Endothelial cell of hepatic sinusoid (primary cell): ENCODE measurements around the gene RASL10B.

Experiments
- in situ Hi-C: cut with HindIII; loops from 2 replicates; pipeline ENCODE4 v1.10.0; 2017; ENCODE audit warnings: low sequenced_read_pairs

RASL10B gene

DNA sequence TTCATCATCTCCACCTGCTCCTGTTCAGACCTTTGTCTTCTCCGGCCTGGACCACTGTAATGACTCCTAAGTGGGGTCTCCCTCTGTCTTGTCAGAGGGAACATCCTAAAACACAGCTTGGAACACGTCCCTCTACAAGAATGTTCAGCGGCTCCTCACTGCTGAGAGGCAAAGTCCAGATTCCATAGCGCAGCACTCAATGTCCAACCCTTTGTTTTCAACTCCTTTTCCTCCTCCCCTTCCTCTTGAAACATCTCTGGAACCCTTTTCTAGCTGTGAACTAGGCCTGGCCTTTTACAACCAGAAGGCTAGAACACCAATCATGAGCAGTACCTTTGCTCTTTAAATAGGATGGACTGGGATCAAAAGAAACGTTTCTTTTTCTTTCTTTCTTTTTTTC, 30.2 kb downstream of the RASL10B start:
- in situ Hi-C loops = no loop called here

DNA sequence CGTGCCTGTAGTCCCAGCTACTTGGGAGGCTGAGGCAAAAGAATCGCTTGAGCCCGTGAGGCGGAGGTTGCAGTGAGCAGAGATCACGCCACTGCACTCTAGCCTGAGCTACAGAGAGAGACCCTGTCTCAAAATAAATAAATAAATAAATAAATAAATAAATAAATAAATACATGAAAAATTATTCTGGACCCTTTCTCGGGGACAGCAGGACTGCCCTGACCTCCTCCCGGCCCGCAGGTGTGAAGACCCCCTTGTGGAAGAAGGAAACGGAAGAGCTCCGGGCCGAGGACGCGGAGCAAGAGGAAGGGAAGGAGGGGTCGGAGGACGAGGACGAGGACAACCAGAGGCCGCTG, 32.3 kb downstream of the RASL10B start:
- in situ Hi-C loops = no loop called here

- in situ Hi-C loops = no loop called here
These were observed 32.9 kb downstream of the RASL10B start for GRCh38 chr17:35764123-35764991.

GRCh38 chr17:35765086-35765710, 33.8 kb downstream of the RASL10B start:
- in situ Hi-C loops = no loop called here

DNA sequence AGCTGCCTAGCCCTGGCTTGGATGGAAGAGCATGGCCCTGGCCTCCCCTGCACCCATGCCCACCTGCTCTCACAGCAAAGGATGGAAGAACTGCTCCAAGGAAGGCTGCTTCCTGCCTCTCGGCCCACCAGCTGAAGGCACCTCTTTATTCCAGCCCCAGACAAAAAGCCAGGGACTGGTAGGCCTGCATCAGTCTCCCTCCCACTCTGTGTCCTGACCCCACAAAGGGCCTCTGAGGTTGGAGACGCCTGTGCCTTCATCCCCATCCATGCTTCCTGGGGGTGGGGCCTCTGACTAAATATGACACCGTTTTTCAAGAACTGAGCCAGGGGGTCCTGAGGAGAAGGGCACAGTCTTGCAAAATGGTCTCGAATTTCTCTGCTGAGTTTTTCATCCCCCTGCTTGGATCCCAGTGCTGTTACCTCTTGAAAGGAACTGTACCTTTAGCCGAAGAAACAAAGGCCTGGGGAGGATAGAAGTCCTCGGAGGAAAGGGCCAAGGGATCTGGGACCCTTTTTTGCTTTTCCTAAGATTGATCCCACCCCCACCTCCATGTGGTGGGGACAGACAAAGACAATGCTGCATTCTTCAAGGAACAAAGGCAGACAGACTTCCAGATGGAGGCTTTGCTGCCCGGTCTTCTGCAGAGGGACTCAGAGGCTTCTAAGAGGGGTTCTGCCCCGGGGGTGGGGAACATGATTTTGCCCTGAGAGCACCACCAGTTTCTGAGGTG, 34.5 kb downstream of the RASL10B start:
- in situ Hi-C loops = no loop called here

DNA sequence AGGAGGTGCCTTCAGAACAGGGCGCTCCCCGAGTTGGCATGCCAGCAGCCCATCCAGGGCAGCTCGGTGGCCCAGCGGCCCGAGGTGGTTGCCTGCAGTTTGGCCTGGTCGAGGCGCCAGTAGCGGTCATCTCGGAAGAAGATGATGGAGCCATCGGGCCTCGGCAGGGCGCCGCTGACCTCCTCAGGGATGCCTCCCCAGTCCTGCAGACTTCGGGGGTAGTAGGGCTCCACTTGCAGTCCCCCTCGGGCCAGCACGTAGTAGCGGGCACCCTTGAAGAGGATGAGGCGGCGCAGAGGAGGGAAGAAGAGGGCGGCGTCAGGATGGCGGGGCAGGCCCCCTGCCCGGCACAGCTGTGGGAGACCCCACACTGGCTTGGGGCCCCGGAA, 35.0 kb downstream of the RASL10B start:
- in situ Hi-C loops = no loop called here

GRCh38 chr17:35766903-35767510, 35.6 kb downstream of the RASL10B start:
- in situ Hi-C loops = no loop called here

- in situ Hi-C loops = no loop called here
These were observed 37.4 kb downstream of the RASL10B start for GRCh38 chr17:35768797-35769196.

GRCh38 chr17:35769895-35770486, 38.6 kb downstream of the RASL10B start:
- in situ Hi-C loops = no loop called here

DNA sequence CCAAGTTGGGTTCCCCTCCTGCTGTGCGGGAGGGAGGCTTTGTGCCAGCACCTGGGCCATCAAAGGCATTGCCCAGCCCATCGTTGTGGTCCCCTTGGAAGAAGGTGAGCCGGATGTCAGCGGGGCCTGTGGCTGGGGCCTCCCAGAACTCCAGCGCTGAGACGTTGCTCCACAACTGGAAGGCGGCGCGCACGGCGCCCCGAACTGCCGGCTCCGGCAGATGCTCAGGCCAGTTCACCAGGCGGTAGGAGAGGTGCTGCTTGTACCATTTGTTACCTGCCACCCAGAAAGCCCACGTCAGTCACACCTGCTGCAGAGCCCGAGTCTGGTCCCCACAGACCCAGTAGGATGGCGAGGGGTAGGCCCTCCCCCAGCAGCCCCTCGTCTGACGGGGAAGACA, 41.7 kb downstream of the RASL10B start:
- in situ Hi-C loops = no loop called here

GRCh38 chr17:35773679-35774425, 42.4 kb downstream of the RASL10B start:
- in situ Hi-C loops = no loop called here

DNA sequence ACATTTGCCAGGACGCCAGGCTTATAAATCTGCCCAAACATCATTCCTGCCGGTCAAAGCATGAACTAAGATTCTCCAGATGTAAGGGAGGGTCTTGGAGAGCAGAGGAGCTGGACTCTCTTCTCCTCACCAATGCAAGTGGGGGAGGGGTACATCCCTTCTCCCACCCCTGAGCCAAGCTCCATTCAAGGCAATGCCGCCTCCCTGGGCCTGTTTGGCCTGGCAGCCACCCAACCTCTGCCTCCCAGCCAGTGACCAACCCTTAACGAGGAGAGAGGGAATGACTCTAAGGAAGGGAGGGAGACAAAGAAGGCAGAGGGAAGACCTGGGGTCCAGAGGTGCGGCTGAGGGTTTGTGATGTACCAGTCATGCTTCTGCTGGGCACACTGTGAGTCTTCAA, 43.1 kb downstream of the RASL10B start:
- in situ Hi-C loops = no loop called here

DNA sequence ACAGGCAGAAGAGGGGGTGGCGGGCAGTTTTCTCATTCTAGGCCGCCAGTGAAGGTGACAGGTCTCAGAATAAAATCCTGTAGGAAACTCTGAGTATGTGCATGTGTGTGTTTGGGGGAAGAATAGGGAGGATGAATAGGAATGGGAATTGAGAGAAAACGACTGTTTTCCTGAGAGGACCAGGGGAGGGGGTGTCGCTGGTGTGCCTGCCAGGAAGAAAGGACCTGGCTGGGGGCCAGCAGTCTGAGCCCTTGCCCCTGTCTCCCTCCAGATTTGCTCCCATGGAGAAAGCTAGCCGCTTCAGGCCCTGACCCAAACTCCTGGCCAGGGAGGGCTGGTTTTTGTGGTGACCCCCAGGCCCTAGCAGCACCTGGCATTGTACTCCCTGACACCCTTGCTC, 43.6 kb downstream of the RASL10B start:
- in situ Hi-C loops = no loop called here

- in situ Hi-C loops = no loop called here
These were observed 44.1 kb downstream of the RASL10B start for GRCh38 chr17:35775583-35775982.

DNA sequence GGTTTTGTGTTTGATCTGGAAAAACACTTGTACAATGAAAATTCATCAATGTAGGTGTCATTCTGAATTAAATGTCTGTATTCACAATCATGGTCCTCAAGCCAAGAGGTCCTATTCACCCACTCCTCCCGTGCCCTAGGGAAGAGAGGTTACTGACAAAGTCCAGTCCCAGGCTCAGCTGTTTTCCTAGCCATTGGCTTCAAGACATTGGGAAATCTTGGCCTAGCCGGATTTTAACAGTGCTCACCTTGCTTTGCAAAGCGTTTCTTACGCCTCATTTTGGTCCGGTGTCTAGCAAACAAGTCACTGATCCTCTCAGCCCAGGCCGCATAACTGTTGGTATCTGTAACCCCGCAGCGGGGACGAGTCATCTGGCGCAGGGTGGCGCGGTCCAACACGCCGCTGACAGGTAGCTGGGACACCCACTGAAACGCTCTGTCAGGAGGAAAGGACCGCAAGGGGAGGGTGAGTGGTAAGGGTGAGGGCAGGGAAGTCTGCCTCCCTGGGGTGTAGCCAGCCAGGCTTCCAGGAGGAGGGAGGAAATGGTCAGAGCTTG, 47.3 kb downstream of the RASL10B start:
- in situ Hi-C loops = no loop called here

DNA sequence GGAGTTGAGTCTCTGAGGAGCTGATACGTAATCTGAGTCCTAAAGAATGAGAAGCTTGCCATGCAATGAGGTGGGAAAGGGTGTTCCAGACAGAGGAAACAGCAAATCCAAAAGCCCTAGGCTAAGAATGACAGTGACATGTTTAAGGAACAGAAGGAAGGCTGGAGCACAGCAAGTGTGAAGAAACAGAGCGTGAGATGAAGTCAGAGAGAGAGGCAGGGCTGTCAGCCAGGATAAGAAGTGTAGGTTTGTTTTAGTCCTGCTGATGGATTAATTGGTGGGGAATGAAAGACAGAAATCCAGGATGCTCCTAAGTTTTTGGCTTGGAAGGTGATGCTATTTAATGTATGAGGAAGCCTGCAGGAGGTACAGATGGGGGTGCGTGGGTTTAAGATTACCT, 49.5 kb downstream of the RASL10B start:
- in situ Hi-C loops = no loop called here

DNA sequence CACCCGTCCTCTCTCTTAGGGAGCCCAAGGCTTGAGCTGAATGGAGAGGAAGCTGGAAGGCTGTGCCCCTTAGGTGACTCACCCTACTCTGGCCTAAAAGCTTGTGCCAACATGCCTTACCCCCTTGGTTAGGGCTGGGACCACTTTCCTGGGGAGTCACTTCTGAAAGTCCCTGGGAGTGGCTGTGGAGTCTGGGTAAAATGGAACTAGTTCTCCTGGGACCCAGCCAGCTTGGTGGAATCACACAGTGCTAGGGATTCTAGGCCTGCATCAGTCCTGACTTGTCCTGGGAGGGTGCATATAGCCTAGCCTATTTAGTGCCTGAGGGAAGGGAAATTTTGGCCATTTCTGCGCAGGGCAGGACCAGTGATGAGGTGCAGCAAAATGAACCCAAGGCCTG, 53.5 kb downstream of the RASL10B start:
- in situ Hi-C loops = no loop called here

- in situ Hi-C loops = no loop called here
These were observed 55.5 kb downstream of the RASL10B start for GRCh38 chr17:35786941-35787432.

GRCh38 chr17:35788477-35789368, 57.3 kb downstream of the RASL10B start:
- in situ Hi-C loops = no loop called here
